Inflammatory macrophage treated with lipopolysaccharide for 1 hour (primary cell): ENCODE measurements around the gene ACAA1.
A peak's percentile ranks its signal among the peaks of the same experiment; 100 is the strongest.
"Not testable (repeated sequence)": the region's sequence is repeated elsewhere in the genome, so short reads cannot be mapped to it uniquely, and the experiment has no call there.

ENCODE experiments used
- DNase-seq, 2 donors: peaks; one replicate each; pipeline ENCODE4 v3.0.0-alpha.2; 2020 to 2022

The ACAA1 gene

GRCh38 chr3:38134517-38135143 lies 2.3 kb downstream of the ACAA1 start:
- DNase-seq: not testable (repeated sequence)

GRCh38 chr3:38133557-38134405 lies 3.1 kb downstream of the ACAA1 start:
- DNase-seq: no peak

- DNase-seq: no peak
Observed at GRCh38 chr3:38133209-38133556, 3.7 kb downstream of the ACAA1 start.

- peak in 1 of 2 donors; percentile 58 for DNase-seq
Observed at GRCh38 chr3:38131621-38132369, 5.1 kb downstream of the ACAA1 start.

GRCh38 chr3:38130631-38131065 lies 6.3 kb downstream of the ACAA1 start:
- no peak for DNase-seq

DNA sequence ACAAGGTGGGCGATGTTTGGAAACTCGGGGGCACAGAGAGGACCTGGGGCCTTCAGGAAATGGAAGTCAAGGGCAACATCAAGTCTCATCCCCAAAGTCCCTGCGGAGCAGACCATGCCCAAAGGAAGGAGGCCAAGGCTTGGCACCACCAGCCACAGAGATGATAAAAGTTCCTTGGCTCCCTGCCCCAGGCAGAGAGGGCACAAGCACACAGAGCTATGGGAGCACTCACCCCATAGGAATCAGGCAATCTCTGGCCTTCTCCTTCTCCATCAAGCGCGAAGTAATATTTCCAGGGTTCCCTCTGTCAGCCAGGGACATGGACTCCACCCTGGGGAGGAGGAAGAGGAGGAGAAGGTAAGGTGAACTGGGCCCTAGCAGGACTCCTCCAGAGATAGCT lies 7.9 kb downstream of the ACAA1 start:
- no peak for DNase-seq

- no peak for DNase-seq
Observed at GRCh38 chr3:38128303-38128655, 8.6 kb downstream of the ACAA1 start.

GRCh38 chr3:38127611-38128302 lies 9.2 kb downstream of the ACAA1 start:
- DNase-seq: peak in 1 of 2 donors; percentile 5

DNA sequence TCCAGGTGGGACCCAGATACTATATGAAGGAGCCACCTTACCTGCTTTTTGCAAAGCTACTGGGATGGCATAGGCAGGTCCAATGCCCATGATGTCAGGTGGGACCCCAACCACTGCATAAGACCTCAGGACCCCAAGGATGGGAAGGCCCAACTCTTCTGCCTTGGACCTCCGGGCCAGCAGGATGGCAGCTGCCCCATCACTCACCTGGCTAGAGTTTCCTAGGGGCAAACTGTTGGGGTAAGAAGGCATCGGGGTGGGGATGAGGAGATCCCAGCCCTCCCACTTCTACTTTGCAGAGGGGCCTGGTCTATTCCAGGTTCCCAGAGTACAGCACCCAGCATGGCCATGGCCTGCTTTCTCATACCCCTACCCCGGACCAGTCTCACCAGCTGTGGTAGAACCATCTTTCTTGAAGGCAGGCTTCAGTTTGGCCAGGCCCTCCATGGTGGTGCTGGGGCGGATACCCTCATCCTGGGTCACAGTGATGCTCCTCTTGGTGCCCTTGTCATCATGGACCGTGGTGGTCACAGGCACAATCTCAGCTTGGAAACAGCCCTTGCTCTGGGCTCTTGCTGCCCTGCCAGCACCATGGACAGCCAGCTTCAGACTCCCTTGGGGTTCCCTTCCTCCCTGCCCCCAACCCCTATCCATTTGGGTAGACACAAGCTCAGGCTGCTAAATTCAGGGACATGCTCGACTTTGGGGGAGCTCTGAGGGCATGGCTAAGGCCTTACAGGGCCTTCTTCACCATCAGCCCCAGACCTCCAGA lies 10.6 kb downstream of the ACAA1 start:
- DNase-seq: no peak

GRCh38 chr3:38125305-38126120 lies 11.4 kb downstream of the ACAA1 start:
- DNase-seq: no peak

GRCh38 chr3:38124324-38125122 lies 12.4 kb downstream of the ACAA1 start:
- no peak for DNase-seq

DNA sequence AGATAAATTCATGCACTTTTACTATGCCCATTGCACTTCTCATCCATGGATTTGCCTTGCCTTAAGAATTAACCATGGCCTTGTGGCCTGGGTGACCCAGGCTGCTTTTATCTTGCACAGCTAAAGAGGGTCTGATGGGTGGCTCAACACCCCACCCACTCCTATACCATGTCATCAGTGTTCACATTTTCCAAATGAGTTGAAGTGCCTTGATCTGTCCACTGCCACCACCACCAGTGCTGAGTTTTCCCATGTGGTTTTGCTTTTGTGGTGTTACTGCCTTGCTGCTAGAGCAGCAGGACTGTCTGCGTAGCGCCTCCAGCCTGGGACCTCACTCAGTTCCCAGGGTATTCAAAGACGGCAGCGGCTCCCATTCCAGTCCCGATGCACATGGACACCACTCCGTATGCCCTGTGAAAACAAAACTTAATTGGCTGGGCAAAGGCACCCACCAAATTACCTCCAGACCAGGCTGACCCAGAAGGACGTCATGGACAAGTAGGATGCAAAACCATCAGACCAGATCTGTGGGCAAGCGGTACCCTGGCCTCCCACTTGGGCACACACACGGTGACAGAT lies 14.1 kb downstream of the ACAA1 start:
- DNase-seq: no peak

- DNase-seq: no peak
Observed at GRCh38 chr3:38121832-38122461, 15.0 kb downstream of the ACAA1 start.

DNA sequence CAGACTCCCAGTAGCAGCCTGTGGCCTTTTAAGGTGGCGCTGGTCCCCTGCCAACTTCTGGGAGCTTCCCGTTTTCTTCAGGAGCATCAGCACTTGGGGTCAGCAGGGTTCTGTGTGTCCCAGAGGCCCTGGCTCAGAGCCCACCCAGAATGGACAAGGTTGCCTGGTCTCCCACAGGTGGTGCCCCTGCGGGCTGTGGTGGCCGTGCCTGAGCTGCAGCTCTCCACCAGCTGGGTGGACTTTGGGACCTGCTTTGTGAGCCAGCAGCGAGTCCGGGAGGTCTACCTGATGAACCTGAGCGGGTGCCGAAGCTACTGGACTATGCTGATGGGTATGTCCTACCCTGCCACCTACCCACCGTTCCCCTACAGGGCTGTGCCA lies 15.5 kb downstream of the ACAA1 start:
- no peak for DNase-seq

DNA sequence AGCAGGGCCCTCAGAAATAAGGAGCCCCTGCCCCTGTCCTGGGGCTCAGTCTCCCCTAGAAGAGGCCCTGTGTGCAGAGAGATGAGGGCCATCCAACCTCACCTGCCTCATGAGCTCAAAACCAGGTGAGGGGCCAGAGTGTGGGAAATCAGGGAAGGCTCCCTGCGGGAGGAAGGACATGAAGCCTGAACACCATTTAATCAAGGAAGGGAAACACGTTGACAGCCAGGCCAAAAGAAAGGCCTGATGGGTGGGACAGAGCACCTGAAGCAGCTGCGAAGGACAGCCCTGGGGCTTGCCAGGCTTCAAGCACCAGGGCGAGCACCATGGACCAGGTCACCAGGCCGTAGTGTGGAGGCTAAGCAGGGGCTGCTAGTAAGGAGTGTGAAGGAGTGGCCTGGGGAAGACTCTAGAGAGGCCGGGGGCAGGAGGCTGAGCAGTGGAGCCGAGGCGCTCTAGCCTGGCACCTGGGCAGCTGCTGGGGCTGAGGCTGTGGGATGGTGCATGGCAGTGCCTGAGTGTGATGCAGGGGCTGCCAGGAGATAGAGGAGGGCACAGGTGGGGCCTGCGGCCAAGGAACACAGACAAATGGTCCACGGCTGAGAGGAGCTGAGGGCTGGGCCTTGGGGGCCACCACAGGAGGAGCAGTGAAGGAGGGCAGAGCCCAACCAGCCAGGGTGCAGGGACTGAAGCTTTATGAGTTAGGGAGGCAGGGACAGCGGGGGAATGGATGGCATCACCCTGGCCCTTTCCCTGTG lies 16.1 kb downstream of the ACAA1 start:
- no peak for DNase-seq

DNA sequence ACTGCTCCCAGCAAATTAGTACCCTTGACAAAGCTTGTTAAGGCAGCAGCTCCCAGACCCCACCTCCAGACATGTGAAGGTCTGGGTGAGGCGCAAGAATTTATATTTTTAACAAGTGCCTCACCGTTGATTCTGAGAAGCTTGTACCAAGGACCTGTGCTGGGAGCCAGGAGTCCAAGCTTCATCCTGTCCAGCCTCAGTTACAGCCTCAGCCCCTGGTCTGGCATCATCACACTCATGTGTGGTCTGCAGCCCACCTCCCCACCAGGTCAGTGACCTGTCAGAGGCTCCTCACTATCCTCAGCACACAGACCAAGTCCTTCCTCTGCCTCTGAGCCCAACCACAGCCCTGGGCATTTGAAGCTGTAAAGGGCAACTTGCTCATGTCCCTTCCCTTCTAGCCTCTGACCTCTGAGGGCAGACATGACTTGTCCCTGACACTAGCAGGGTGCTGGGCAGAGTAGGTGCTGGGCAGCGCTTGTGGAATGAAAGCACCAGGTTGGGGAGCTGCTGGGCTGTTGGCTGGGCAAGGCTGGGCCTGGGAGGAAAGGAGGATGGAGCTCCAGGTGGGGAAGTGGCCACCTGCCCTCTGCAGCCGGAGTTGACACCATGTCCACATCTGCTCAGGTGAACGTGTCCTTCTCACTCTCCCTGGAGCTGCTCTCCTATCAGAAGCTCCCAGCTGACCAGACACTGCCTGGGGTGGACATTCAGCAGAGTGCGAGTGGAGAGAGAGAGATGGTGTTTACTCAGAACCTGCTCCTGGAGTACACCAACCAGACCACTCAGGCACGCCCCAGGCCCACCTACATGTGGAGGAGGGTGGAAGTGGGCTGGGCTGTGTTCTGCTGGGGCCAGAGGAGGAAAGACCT lies 16.9 kb downstream of the ACAA1 start:
- DNase-seq: no peak

DNA sequence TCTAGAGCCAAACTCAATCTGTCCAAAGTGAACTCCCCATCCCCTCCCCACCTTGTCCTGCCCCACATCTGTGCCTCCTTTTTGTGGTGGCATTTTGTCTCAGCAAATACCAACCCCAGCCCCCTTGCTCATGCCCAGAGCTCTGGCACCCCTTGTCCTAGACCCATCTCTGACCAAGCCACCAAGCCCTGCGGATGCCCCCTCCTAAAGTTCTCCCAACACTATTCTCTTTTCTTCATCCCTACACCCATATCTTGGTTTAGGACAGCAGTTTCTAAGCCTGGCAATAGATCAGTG lies 17.7 kb downstream of the ACAA1 start:
- DNase-seq: no peak
